Activated naive CD4-positive, alpha-beta T cell treated with anti-CD3 and anti-CD28 coated beads, Interleukin-2, amount 50 U/mL, for 72 hours (primary cell): ENCODE data around the gene AADACL2. TPM values are rescaled to one million over a fixed set of nuclear protein-coding genes. Genes with fewer than 3 reads are reported as not detected.
"Not testable (repeated sequence)": the region's sequence is repeated elsewhere in the genome, so short reads cannot be mapped to it uniquely, and the experiment has no call there.

Experiments
- ATAC-seq, 2 donors: fragments of 150-1000 bp; cut with Tn5 transposase; 2 replicates each; pipeline ENCODE4 v1.10.0; 2021; ENCODE audit warnings: mild to moderate bottlenecking in 2 of 2, moderate library complexity in 2 of 2
- DNase-seq, 2 donors: peaks; one replicate each; pipeline ENCODE4 v3.0.0; 2021 to 2022; ENCODE audit warnings: low spot score in 2 of 2
- H3K27ac Mint-ChIP-seq, 2 donors: one replicate each; pipeline ENCODE4 v1.8.0; 2022; ENCODE audit warnings: mild to moderate bottlenecking in 2 of 2, mixed read lengths in 2 of 2
- H3K36me3 Mint-ChIP-seq, 2 donors: one replicate each; pipeline ENCODE4 v1.8.0; 2022; ENCODE audit warnings: mixed read lengths in 2 of 2
- H3K9me3 Mint-ChIP-seq, 2 donors: one replicate each; pipeline ENCODE4 v1.8.0; 2022; ENCODE audit warnings: mixed read lengths in 2 of 2
- total RNA-seq, 2 donors: library from RNA; stranded (reverse); gene quantifications; one replicate each; pipeline ENCODE4 v1.2.3, GENCODE V29; 2022

AADACL2 gene
- total RNA-seq, 2 donors from 2014 or later = not detected

- peaks cover 4% of the 10 kb centered on the region in 2 donors for H3K9me3 Mint-ChIP-seq
- H3K36me3 Mint-ChIP-seq = no peaks in the 10 kb centered on the region
- H3K27ac Mint-ChIP-seq = no peak overlapping the region
- DNase-seq (no peak), ATAC-seq (no peak)
Measured at GRCh38 chr3:151788401-151788800, 54.7 kb downstream of the AADACL2 start.

DNA sequence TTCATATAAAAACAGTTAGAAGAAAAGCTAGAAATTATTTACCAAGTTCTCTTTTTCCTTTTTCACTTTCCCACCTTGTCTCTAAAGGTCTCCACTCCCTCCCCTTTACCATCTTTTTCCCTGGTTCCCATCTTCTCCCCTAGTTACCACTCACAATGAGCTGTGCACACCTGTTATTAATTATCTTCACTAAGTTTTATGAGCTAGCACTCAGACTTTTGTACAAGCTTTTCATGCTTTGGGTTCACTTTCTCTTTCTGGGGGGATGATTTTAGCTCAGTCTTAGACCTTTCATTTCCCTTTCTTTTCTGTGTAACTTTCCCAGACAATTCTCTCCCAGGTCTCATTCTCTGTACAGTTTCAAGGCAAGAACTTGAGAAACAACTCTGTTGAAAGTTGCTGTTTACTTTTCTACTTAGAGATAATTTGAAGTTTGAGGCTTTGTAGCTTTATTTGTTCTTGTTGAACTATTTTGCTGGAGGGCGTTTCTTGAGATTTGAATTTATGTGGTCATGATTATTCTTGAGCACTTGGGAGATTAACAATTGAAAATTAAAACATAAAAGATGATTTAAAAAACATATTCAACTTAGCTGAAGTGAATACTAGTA is 56.2 kb downstream of the AADACL2 start:
- no peak for ATAC-seq
- no peak for DNase-seq
- no peaks in the 10 kb centered on the region for H3K36me3 Mint-ChIP-seq
- H3K9me3 Mint-ChIP-seq = peaks cover 4% of the 10 kb centered on the region in 2 donors
- H3K27ac Mint-ChIP-seq = no peak overlapping the region

GRCh38 chr3:151790763-151791162 is 57.0 kb downstream of the AADACL2 start:
- DNase-seq, H3K27ac Mint-ChIP-seq, ATAC-seq, H3K9me3 Mint-ChIP-seq, H3K36me3 Mint-ChIP-seq: not testable (repeated sequence)

DNA sequence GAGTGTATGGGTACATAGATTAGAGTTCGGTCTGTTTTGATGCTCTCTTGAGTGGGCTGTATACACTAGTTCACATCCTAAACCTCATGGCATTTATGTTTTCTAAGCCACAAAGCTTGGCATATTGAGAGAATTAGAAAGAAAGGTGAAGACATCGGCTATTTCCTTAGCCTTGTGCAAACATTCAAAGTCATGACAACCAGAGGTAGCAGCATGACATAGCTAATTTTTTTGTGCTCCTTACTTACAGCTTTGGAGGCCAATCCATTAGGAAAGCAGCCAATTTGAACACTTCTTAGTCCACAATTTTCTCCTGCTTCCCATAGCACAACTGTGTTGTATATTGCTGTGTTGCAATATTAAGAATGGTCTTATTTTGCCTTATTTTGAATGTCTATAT is 58.7 kb downstream of the AADACL2 start:
- DNase-seq = no peak
- no peak for ATAC-seq
- Mint-ChIP-seq H3K36me3 (no peaks in the 10 kb centered on the region), H3K27ac (no peak overlapping the region), H3K9me3 (peaks cover 4% of the 10 kb centered on the region in 2 donors)

DNA sequence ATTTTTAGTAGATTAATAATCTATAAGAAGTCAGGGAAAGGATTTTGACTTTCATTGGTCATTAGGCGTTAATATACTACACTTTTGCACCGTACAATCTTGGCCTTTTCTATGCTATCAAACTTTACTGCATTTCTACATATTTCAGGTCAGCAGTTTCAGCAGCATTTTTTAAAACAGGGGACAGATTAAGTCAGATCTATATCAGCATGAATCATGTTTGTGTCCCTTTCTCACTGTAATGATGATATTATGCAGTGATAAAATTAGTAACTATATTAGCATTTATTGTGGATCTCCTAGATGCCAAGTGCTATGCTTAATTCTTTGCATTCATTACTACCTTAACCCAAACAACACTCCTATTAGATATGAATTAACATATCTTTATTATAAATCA is 59.9 kb downstream of the AADACL2 start:
- no peak for ATAC-seq
- no peak for DNase-seq
- no peaks in the 10 kb centered on the region for H3K36me3 Mint-ChIP-seq
- H3K27ac Mint-ChIP-seq = no peak overlapping the region
- H3K9me3 Mint-ChIP-seq = peaks cover 4% of the 10 kb centered on the region in 2 donors

- no peak for ATAC-seq
- H3K27ac Mint-ChIP-seq = peak overlapping the region in 1 of 2 donors; percentile 87
- peaks cover 4% of the 10 kb centered on the region in 2 donors for H3K9me3 Mint-ChIP-seq
- H3K36me3 Mint-ChIP-seq = no peaks in the 10 kb centered on the region
- no peak for DNase-seq
Measured at GRCh38 chr3:151794080-151794479, 60.4 kb downstream of the AADACL2 start.

DNA sequence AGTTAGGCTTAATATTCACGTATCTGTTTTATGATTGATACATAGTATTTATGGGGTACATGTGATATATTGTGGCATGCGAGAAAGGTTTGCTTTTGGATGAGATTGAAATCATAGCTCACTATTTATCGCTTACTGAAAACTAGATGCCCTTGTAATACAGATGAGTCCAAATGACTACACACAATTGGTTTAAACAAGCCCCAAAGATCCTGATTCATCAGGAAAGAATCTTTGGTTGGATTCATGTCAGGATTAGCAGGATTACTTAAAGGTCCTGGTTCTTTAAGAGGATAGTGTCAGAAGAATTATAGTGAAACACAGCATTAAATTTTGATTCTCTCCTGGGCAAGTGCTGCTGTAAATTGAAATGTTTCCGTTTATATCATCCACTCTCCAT is 61.5 kb downstream of the AADACL2 start:
- H3K36me3 Mint-ChIP-seq = no peaks in the 10 kb centered on the region
- ATAC-seq = no peak
- DNase-seq = no peak
- peaks cover 0 to 4% of the 10 kb centered on the region in 2 donors for H3K9me3 Mint-ChIP-seq
- no peak overlapping the region for H3K27ac Mint-ChIP-seq

GRCh38 chr3:151796105-151796680 is 62.5 kb downstream of the AADACL2 start:
- H3K9me3 Mint-ChIP-seq = no peaks in the 10 kb centered on the region
- H3K27ac Mint-ChIP-seq = no peak overlapping the region
- H3K36me3 Mint-ChIP-seq = no peaks in the 10 kb centered on the region
- ATAC-seq (no peak), DNase-seq (no peak)

DNA sequence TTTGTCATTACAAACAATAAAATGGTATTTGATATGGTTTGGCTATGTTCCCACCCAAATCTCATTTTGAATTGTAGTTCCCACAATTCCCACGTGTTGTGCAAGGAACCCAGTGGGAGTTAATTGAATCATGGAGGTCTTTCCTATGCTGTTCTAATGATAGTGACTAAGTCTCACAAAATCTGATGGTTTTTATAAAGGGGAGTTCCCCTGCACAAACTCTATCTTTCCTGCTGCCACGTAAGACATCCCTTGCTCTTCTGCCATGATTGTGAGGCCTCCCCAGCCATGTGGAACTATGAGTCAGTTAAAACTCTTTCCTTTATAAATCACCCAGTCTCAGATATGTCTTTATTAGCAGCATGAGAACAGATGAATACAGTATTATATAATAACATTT is 64.7 kb downstream of the AADACL2 start:
- no peak overlapping the region for H3K27ac Mint-ChIP-seq
- ATAC-seq (no peak), DNase-seq (no peak)
- no peaks in the 10 kb centered on the region for H3K9me3 Mint-ChIP-seq
- H3K36me3 Mint-ChIP-seq = no peaks in the 10 kb centered on the region

DNA sequence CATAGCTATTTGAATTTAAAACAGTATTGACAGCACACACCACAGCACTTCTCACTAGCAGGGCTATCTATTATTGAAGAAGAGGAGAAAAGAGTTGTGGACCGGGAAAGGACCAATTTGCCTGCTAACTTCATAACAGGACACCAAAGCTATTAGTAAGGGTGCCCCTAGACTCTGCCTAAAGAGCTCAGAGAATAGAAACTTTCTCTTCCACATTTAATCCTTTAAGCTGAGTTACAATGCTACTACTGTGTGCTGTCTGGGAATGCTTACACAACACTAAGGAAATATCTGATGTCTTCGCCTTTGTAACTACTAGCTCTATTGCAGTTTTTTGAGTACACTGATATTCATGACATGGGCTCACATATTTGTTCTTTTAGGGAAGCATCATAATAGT is 66.7 kb downstream of the AADACL2 start:
- no peaks in the 10 kb centered on the region for H3K36me3 Mint-ChIP-seq
- ATAC-seq (no peak), DNase-seq (no peak)
- no peak overlapping the region for H3K27ac Mint-ChIP-seq
- no peaks in the 10 kb centered on the region for H3K9me3 Mint-ChIP-seq

DNA sequence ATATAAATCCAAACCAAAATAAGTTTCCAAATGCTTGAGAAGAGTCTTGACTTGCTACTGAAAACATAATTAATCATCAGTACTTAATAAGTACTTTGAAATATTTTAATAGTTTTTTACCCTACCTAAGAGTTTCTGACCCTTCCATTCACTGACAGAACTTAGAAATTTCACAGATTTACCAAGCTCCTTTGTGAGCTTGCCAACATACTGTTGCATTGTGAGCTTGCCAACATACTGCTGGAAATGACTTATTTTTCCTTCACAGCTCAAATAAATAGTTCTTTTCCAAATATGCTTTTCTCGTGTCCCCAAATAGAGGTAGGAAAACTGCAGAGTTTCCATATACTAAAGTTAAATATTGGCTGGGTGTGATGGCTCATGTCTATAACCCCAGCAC is 70.5 kb downstream of the AADACL2 start:
- peaks cover 11 to 12% of the 10 kb centered on the region in 2 donors for H3K9me3 Mint-ChIP-seq
- no peak for ATAC-seq
- DNase-seq = no peak
- H3K27ac Mint-ChIP-seq = no peak overlapping the region
- H3K36me3 Mint-ChIP-seq = peaks cover 6 to 10% of the 10 kb centered on the region in 2 donors

DNA sequence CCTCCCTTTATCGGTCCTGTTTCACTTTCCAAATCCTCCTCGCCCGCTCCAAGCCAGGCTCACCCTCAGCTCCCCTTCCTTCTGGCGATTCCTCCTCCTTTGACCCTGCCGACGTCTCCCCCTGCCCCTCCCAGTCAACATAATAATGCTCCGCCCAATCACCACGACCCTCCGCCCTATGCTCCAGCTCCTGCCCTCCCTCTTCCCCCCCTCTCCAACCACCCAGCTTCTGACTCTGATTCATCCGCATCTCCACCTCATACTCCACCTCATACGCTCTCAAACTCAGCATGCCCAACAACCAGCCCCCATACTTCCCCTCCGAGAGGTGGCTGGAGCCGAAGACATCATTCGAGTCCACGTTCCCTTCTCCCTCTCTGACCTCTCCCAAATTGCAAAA is 73.1 kb downstream of the AADACL2 start:
- Mint-ChIP-seq H3K27ac (no peak overlapping the region), H3K9me3 (peaks cover 11 to 12% of the 10 kb centered on the region in 2 donors), H3K36me3 (peaks cover 6 to 10% of the 10 kb centered on the region in 2 donors)
- no peak for ATAC-seq
- DNase-seq = no peak

Other genes with a start within 250 kb of the AADACL2 start
- gene AADAC, start 80.2 kb downstream of the AADACL2 start, total RNA-seq = not detected
- gene SUCNR1, start 139.7 kb downstream of the AADACL2 start, total RNA-seq = not detected